Esophagus muscularis mucosa (tissue), 4 donors: Measurements from ENCODE around the gene LEMD3. TPM values are rescaled to one million over a fixed set of nuclear protein-coding genes. Genes with fewer than 3 reads are reported as not detected.

Experiments
- DNase-seq: peaks from one replicate; pipeline ENCODE4 v3.0.0-alpha.2; 2017; ENCODE audit errors: extremely low spot score
- H3K27ac ChIP-seq, 4 donors: fragments of 200-600 bp; sonication (generic); replicated peaks in 1 of 4; 1 replicate in 3 of 4; 2 replicates in 1 of 4; pipeline ENCODE4 v1.5.1; 2016 to 2019; ENCODE audit warnings: mild to moderate bottlenecking in 1 of 4
- H3K27me3 ChIP-seq, 4 donors: fragments of 200-600 bp; sonication (generic); one replicate each; pipeline versions ENCODE4 v1.5.1 to v1.6.0; 2016 to 2019
- H3K36me3 ChIP-seq, 4 donors: fragments of 200-600 bp; sonication (generic); one replicate each; pipeline ENCODE4 v1.5.1; 2016 to 2019
- H3K4me1 ChIP-seq, 4 donors: fragments of 200-600 bp; sonication (generic); one replicate each; pipeline ENCODE4 v1.5.1; 2016 to 2019
- H3K4me3 ChIP-seq, 4 donors: fragments of 200-600 bp; sonication (generic); 1 replicate in 2 of 4; 2 replicates in 2 of 4; pipeline ENCODE4 v1.5.1; 2016 to 2019; ENCODE audit warnings: mild to moderate bottlenecking in 4 of 4, moderate library complexity in 1 of 4
- H3K9me3 ChIP-seq, 4 donors: fragments of 200-600 bp; sonication (generic); 1 replicate in 3 of 4; 2 replicates in 1 of 4; pipeline ENCODE4 v1.5.1; 2016 to 2019
- EP300 ChIP-seq: sonication (generic); formaldehyde crosslinking; IDR thresholded peaks from one replicate; pipeline ENCODE4 v1.6.1; 2017; ENCODE audit warnings: antibody characterized with exemption
- POLR2A ChIP-seq: fragments of 450-650 bp; IDR thresholded peaks from one replicate; pipeline ENCODE4 v1.6.1; 2017; ENCODE audit warnings: antibody characterized with exemption, moderate library complexity, mild to moderate bottlenecking, low read depth
- POLR2AphosphoS5 ChIP-seq, 2 donors: sonication (generic); formaldehyde crosslinking; IDR thresholded peaks; one replicate each; pipeline ENCODE4 v1.6.1; 2017; ENCODE audit warnings: antibody characterized with exemption in 2 of 2
- WGBS: methylation state at CpG from one replicate; pipeline ENCODE4 v1.1.5; 2018; 5-methylcytosine and 5-hydroxymethylcytosine counted together
- intact Hi-C: fragments of 100-400 bp; cut with DNase I; formaldehyde crosslinking; loops from one replicate; pipeline ENCODE4 v1.15.1; 2023
- total RNA-seq, 4 donors: library from RNA; depleted of rRNA; stranded (reverse); fragments of >200 nt; gene quantifications; one replicate each; pipeline versions ENCODE4 v1.1.0 to v1.2.1, GENCODE V29; 2016
- TF ChIP-seq, protein P1 (sequence below), 3 experiments: fragments of 200-600 bp in 2 of 3; fragments of 450-650 bp in 1 of 3; sonication (generic) in 2 of 3; IDR thresholded peaks; one replicate each; pipeline ENCODE4 v1.5.1; 2017 to 2019; ENCODE audit warnings: antibody characterized with exemption in 3 of 3, mild to moderate bottlenecking in 2 of 3, moderate library complexity in 1 of 3

LEMD3 gene
- total RNA-seq, 4 donors from 2014 or later: 26.6 to 39.0 (median 29.3) TPM

DNA sequence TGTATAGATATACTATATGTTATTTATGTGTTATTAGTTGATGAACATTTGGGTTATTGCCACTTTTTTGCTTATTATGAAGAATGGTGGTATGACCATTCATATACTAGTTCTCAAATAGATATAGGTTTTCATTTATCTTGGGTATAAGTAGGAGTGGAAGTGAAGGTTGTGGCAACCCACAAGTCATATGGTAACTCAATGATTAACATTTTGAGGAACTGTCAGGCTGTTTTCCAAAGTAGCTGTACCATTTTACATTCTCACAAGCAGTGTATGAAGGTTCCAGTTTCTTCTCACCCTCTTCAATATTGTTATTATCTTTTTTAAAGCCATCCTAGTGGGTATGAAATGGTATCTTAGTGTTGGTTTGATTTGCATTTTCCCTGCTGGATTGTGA lies 90.1 kb downstream of the LEMD3 start:
- DNase-seq: no peak
- H3K9me3 ChIP-seq: no peaks in the 10 kb centered on the region
- no peak overlapping the region for H3K4me3 ChIP-seq
- H3K36me3 ChIP-seq: no peaks in the 10 kb centered on the region
- no peak overlapping the region for H3K27ac ChIP-seq
- no peaks in the 10 kb centered on the region for H3K27me3 ChIP-seq
- TF ChIP-seq POLR2AphosphoS5 (IDR thresholded peaks at IDR 0.05): no peak
- TF ChIP-seq, protein P1, sequence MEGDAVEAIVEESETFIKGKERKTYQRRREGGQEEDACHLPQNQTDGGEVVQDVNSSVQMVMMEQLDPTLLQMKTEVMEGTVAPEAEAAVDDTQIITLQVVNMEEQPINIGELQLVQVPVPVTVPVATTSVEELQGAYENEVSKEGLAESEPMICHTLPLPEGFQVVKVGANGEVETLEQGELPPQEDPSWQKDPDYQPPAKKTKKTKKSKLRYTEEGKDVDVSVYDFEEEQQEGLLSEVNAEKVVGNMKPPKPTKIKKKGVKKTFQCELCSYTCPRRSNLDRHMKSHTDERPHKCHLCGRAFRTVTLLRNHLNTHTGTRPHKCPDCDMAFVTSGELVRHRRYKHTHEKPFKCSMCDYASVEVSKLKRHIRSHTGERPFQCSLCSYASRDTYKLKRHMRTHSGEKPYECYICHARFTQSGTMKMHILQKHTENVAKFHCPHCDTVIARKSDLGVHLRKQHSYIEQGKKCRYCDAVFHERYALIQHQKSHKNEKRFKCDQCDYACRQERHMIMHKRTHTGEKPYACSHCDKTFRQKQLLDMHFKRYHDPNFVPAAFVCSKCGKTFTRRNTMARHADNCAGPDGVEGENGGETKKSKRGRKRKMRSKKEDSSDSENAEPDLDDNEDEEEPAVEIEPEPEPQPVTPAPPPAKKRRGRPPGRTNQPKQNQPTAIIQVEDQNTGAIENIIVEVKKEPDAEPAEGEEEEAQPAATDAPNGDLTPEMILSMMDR (IDR thresholded peaks at IDR 0.05): no peak
- TF ChIP-seq POLR2A: no peak
- no peak for TF ChIP-seq EP300
- no peaks in the 10 kb centered on the region for H3K4me1 ChIP-seq
- intact Hi-C loops: no loop called here

DNA sequence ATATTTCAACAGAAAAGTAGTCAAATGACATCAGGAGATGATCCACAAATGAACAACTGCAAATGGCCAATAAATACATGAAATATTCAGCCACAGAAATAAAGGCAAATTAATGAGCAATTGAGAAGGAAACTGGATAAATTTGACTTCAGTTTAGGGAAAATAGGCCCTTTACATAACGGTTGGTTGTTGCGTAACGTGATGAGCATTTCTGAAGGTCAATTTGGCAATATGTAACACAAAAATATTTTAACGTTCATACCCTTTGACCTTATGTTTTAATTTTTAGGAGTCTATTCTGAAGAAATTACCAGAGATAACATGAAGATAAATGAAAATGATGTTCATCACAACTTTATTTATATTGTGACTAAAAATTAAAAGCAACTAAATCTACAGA lies 94.4 kb downstream of the LEMD3 start:
- Histone ChIP-seq H3K27ac (no peak overlapping the region), H3K36me3 (no peaks in the 10 kb centered on the region), H3K4me3 (no peak overlapping the region), H3K27me3 (no peaks in the 10 kb centered on the region), H3K9me3 (no peaks in the 10 kb centered on the region), H3K4me1 (peaks cover 0 to 7% (median 0%) of the 10 kb centered on the region in 4 donors)
- WGBS: 81% methylated on average over 4 of the region's 4 CpGs
- DNase-seq: no peak
- TF ChIP-seq POLR2A (no peak), POLR2AphosphoS5 (IDR thresholded peaks at IDR 0.05) (no peak), EP300 (no peak)
- TF ChIP-seq, protein P1 (IDR thresholded peaks at IDR 0.05): no peak
- intact Hi-C loops: no loop called here

DNA sequence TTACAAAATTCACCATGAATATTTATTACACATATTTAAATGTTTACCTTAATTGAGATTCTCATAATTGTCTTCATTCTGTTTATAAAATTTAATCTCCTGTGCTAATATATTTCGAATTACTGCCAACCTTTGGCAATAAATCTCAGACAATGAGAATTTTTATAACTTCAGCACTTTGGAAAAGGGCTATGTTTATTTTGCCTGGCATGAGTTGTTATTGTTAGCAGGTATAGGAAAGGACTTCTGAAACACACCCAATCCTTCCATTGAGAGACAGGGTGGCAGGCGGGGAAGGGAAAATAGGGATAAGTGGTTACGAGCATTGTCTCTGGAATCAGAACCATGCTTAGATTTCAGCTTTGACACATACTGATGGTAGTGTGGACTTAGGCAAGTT lies 97.0 kb downstream of the LEMD3 start:
- H3K4me3 ChIP-seq: no peak overlapping the region
- H3K4me1 ChIP-seq: peaks cover 0 to 7% (median 0%) of the 10 kb centered on the region in 4 donors
- TF ChIP-seq, protein P1 (IDR thresholded peaks at IDR 0.05): no peak
- TF ChIP-seq EP300 (no peak), POLR2AphosphoS5 (IDR thresholded peaks at IDR 0.05) (no peak), POLR2A (no peak)
- H3K9me3 ChIP-seq: no peaks in the 10 kb centered on the region
- no peak for DNase-seq
- intact Hi-C loops: no loop called here
- H3K27me3 ChIP-seq: no peaks in the 10 kb centered on the region
- no peaks in the 10 kb centered on the region for H3K36me3 ChIP-seq
- H3K27ac ChIP-seq: no peak overlapping the region
- WGBS: 86% methylated on average over 3 of the region's 3 CpGs

DNA sequence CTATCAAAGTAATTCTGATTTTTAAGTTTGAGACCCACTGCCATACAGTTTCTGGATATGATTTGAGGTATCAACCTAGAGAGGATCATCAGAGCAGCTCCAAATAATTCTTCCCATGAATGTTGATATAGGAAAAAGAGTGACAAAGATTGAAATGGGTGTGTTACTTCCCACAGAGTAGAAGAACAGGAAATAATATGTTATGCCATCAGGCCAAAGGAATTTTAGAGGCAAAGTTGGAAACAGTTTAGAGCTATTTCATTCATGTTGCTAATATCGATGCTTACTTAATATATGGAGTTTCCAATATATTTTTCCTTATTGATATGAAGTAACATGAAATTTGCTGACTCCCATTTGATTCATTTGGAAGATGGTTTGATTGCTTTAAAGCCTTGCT lies 100.2 kb downstream of the LEMD3 start:
- 76% methylated on average over 1 of the region's 1 CpG for WGBS
- TF ChIP-seq POLR2AphosphoS5 (IDR thresholded peaks at IDR 0.05): no peak
- TF ChIP-seq, protein P1 (IDR thresholded peaks at IDR 0.05): no peak

DNA sequence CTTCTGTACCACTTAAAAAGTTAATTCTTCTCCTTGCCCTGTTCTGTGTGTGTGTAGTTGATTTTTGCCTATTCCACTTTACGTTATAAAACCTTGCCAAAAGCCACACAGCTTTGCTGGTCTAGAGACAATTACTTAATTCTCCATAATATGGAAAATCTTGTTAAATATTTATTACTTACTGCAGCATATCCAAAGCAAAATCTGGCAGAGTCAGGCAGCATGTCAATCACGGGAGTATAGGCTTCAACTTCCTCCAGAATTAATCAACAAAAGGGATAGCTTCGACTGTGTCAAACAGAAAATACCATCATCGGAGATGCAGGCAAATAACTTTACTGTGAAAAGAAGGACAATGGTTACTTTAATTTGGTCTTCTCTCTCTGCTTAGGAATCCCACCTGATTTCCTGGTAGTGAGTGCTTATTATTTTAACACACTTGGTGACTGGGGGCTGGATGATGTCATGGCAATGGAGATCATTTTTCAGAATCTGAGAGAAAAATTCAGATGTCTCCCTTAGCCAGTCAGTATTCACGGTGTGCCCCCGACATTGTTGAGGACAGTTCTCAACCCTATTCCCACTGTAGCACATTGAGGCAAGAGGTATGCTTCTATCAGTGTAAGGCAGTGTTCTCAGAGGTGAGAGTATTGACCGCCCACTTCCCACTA lies 105.4 kb downstream of the LEMD3 start:
- no peak for DNase-seq
- Histone ChIP-seq H3K36me3 (no peaks in the 10 kb centered on the region), H3K27me3 (no peaks in the 10 kb centered on the region), H3K4me3 (no peak overlapping the region), H3K9me3 (no peaks in the 10 kb centered on the region), H3K27ac (no peak overlapping the region), H3K4me1 (peaks cover 2 to 10% (median 9%) of the 10 kb centered on the region in 4 donors)
- 88% methylated on average over 7 of the region's 7 CpGs for WGBS
- intact Hi-C loops: no loop called here
- TF ChIP-seq, protein P1 (IDR thresholded peaks at IDR 0.05): no peak
- no peak for TF ChIP-seq EP300
- no peak for TF ChIP-seq POLR2A
- no peak for TF ChIP-seq POLR2AphosphoS5 (IDR thresholded peaks at IDR 0.05)

More for the DNA sequence above, 100.2 kb downstream of the LEMD3 start:
- Histone ChIP-seq H3K27me3 (no peaks in the 10 kb centered on the region), H3K9me3 (no peaks in the 10 kb centered on the region), H3K36me3 (no peaks in the 10 kb centered on the region), H3K4me3 (no peak overlapping the region), H3K27ac (no peak overlapping the region), H3K4me1 (peaks cover 0 to 7% (median 0%) of the 10 kb centered on the region in 4 donors)
- intact Hi-C loops: no loop called here
- DNase-seq: no peak
